ENCODE results near the gene HTT. TPM values are rescaled to one million over a fixed set of nuclear protein-coding genes. Genes with fewer than 3 reads are reported as not detected.

Gene HTT
- polyA plus RNA-seq, 2 of the 4 experiments (the other 2 are of a cell fraction) = 14.5 to 16.9 TPM

DNA sequence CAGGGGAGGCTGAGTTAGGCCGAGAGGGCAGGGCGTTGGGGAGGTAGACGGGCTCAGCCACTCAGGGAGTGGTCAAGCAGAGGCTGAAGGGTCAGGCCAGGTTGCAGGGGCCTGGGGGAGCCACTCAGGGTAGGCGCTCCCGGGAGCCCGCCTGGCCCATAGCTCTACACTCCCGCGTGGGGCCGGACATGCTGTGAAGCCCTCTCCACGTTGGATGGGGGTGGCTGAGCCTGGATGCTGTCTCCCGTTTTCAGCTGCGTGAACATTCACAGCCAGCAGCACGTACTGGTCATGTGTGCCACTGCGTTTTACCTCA is 160.5 kb downstream of the HTT start:
- WGBS (ENCODE audit: missing lambda C conversion rate) = 92% methylated on average over 14 of the region's 14 CpGs

DNA sequence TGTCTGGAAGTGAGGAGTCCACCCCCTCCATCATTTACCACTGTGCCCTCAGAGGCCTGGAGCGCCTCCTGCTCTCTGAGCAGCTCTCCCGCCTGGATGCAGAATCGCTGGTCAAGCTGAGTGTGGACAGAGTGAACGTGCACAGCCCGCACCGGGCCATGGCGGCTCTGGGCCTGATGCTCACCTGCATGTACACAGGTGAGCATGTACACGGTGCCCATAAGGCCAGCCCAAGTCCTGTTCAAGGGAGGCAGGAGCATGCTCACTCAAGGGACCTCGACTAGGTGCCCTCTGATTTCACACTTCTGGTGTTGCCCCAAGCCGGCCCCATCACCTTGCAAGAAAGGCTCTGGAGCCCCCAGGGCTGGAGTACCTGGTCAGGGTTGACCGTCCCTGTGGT is 161.1 kb downstream of the HTT start:
- POLR2A ChIA-PET = no interaction called here
- Histone ChIP-seq H3K4me2 (no peak overlapping the region), H3K9me3 (no peaks in the 10 kb centered on the region), H3K4me1 (no peaks in the 10 kb centered on the region), H3K27ac (no peak overlapping the region), H3K4me3 (no peak overlapping the region)
- no peak for FAIRE-seq
- CTCF ChIA-PET = no interaction called here
- 87% methylated on average over 6 of the region's 11 CpGs for WGBS (ENCODE audit: missing lambda C conversion rate)
- TF ChIP-seq FOXS1 (CRISPR knock-in tag; IDR thresholded peaks at IDR 0.05) (no peak), SREBF2 (IDR thresholded peaks at IDR 0.05) (no peak), POLR2A (IDR thresholded peaks at IDR 0.05; ENCODE audit: low read length) (no peak), PHF8 (IDR thresholded peaks at IDR 0.05; ENCODE audit: borderline replicate concordance, low read depth) (no peak), ELK1 (IDR thresholded peaks at IDR 0.05; ENCODE audit: low read depth, low read length) (no peak), RAD21 (conservative IDR thresholded peaks at IDR 0.05 in 1 of 2, IDR thresholded peaks at IDR 0.05 in 1 of 2) (no peak), MYC (IDR thresholded peaks at IDR 0.05; ENCODE audit: borderline replicate concordance, low read length) (no peak), HOXA7 (CRISPR knock-in tag; IDR thresholded peaks at IDR 0.05) (no peak), JUN (IDR thresholded peaks at IDR 0.05) (no peak), USF2 (IDR thresholded peaks at IDR 0.05) (no peak), CBX8 (IDR thresholded peaks at IDR 0.05) (no peak), KDM1A (IDR thresholded peaks at IDR 0.05; ENCODE audit: low read depth) (no peak), RNF2 (IDR thresholded peaks at IDR 0.05; ENCODE audit: borderline replicate concordance, low read depth) (no peak), RFX5 (IDR thresholded peaks at IDR 0.05) (no peak), POLR2AphosphoS2 (conservative IDR thresholded peaks at IDR 0.05; ENCODE audit: low read length) (no peak), RARB (CRISPR knock-in tag; IDR thresholded peaks at IDR 0.05) (no peak), NR3C1 (IDR thresholded peaks at IDR 0.05) (no peak), ZC3H11A (IDR thresholded peaks at IDR 0.05) (no peak), BCL3 (IDR thresholded peaks at IDR 0.05) (no peak)
- no peak for ATAC-seq
- DNase-seq (ENCODE audit: low read depth in 1 of 2, low spot score in 1 of 2) = no peak

More for the DNA sequence above, 160.5 kb downstream of the HTT start:
- no peaks in the 10 kb centered on the region for H3K4me1 ChIP-seq
- DNase-seq (ENCODE audit: low read depth in 1 of 2, low spot score in 1 of 2) = no peak
- ChIA-PET CTCF (no interaction called here), POLR2A (no interaction called here)
- no peak overlapping the region for H3K4me3 ChIP-seq
- H3K27ac ChIP-seq = no peak overlapping the region
- no peak overlapping the region for H3K4me2 ChIP-seq
- no peaks in the 10 kb centered on the region for H3K9me3 ChIP-seq
- no peak for ATAC-seq
- no peak for TF ChIP-seq BHLHE40 (IDR thresholded peaks at IDR 0.05; ENCODE audit: low read depth, low read length)
- TF ChIP-seq, protein P1, sequence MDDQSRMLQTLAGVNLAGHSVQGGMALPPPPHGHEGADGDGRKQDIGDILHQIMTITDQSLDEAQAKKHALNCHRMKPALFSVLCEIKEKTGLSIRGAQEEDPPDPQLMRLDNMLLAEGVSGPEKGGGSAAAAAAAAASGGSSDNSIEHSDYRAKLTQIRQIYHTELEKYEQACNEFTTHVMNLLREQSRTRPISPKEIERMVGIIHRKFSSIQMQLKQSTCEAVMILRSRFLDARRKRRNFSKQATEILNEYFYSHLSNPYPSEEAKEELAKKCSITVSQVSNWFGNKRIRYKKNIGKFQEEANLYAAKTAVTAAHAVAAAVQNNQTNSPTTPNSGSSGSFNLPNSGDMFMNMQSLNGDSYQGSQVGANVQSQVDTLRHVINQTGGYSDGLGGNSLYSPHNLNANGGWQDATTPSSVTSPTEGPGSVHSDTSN (IDR thresholded peaks at IDR 0.05) = no peak
- TF ChIP-seq ZSCAN20 (CRISPR knock-in tag; IDR thresholded peaks at IDR 0.05) = no peak
- TF ChIP-seq, protein P2, sequence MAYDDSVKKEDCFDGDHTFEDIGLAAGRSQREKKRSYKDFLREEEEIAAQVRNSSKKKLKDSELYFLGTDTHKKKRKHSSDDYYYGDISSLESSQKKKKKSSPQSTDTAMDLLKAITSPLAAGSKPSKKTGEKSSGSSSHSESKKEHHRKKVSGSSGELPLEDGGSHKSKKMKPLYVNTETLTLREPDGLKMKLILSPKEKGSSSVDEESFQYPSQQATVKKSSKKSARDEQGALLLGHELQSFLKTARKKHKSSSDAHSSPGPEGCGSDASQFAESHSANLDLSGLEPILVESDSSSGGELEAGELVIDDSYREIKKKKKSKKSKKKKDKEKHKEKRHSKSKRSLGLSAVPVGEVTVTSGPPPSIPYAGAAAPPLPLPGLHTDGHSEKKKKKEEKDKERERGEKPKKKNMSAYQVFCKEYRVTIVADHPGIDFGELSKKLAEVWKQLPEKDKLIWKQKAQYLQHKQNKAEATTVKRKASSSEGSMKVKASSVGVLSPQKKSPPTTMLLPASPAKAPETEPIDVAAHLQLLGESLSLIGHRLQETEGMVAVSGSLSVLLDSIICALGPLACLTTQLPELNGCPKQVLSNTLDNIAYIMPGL (CRISPR knock-in tag; IDR thresholded peaks at IDR 0.05; ENCODE audit: borderline replicate concordance) = no peak
- TF ChIP-seq, protein P3, sequence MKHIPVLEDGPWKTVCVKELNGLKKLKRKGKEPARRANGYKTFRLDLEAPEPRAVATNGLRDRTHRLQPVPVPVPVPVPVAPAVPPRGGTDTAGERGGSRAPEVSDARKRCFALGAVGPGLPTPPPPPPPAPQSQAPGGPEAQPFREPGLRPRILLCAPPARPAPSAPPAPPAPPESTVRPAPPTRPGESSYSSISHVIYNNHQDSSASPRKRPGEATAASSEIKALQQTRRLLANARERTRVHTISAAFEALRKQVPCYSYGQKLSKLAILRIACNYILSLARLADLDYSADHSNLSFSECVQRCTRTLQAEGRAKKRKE (CRISPR knock-in tag; IDR thresholded peaks at IDR 0.05; ENCODE audit: low read depth) = no peak
- no peak for TF ChIP-seq TFCP2L1 (CRISPR knock-in tag; IDR thresholded peaks at IDR 0.05)
- no peak for FAIRE-seq
